Erythroblast (primary cell): ENCODE measurements around the gene QRICH2.
"Not testable (repeated sequence)": the region's sequence is repeated elsewhere in the genome, so short reads cannot be mapped to it uniquely, and the experiment has no call there.

Source experiments
- GATA1 ChIP-seq: IDR thresholded peaks from 2 replicates; pipeline ENCODE4 v1.6.1; 2011; ENCODE audit warnings: low read depth, mild to moderate bottlenecking, control low read depth, low read length, moderate library complexity
- POLR2A ChIP-seq: IDR thresholded peaks from 2 replicates; pipeline ENCODE4 v1.6.1; 2011; ENCODE audit warnings: mild to moderate bottlenecking, low read length

- not testable (repeated sequence) for TF ChIP-seq POLR2A, GATA1
Observed at GRCh38 chr17:76225373-76226086, 82.5 kb downstream of the QRICH2 start.
